ENCODE measurements around the gene KRTAP13-4.

DNA sequence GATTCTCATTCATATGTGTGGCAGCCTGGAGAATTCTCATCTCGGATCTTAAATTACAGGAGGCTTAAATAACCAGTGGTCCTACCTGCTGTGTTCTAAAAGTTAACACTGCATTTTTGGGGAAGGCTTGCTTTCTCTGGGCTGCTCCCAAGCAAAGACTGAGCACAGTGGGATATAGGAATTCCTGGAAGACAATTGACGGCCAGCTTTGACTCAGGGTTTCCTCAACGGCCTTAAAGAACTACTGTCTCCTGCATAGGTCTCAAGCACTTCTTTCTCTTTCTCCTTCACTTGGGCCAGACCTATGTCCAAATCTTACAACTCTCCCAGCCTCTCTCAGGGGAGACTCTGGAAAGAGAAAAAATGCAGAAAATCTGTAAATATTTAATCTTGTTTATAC is 3.3 kb upstream of the KRTAP13-4 start:
- TF ChIP-seq, protein P1, sequence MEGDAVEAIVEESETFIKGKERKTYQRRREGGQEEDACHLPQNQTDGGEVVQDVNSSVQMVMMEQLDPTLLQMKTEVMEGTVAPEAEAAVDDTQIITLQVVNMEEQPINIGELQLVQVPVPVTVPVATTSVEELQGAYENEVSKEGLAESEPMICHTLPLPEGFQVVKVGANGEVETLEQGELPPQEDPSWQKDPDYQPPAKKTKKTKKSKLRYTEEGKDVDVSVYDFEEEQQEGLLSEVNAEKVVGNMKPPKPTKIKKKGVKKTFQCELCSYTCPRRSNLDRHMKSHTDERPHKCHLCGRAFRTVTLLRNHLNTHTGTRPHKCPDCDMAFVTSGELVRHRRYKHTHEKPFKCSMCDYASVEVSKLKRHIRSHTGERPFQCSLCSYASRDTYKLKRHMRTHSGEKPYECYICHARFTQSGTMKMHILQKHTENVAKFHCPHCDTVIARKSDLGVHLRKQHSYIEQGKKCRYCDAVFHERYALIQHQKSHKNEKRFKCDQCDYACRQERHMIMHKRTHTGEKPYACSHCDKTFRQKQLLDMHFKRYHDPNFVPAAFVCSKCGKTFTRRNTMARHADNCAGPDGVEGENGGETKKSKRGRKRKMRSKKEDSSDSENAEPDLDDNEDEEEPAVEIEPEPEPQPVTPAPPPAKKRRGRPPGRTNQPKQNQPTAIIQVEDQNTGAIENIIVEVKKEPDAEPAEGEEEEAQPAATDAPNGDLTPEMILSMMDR (IDR thresholded peaks at IDR 0.05), result no peak
- TF ChIP-seq POLR2AphosphoS5 (IDR thresholded peaks at IDR 0.05) (no peak), POLR2A (IDR thresholded peaks at IDR 0.05) (no peak)
